Fibroblast of lung (primary cell): ENCODE data around the gene KLHL42. TPM values are rescaled to one million over a fixed set of nuclear protein-coding genes. Genes with fewer than 3 reads are reported as not detected.

Experiments
- DNase-seq, 2 donors: peaks; one replicate each; pipeline versions ENCODE4 v3.0.0 to v3.0.0-alpha.2; 2010; ENCODE audit warnings: low read depth in 2 of 2
- H2AFZ ChIP-seq: 2 replicates; pipeline ENCODE4 v1.5.1; 2012; ENCODE audit warnings: low read length, control low read depth, inconsistent platforms
- H3K27ac ChIP-seq: 2 replicates; pipeline ENCODE4 v1.5.1; 2011; ENCODE audit warnings: low read length, control low read depth; ENCODE audit not compliant: insufficient read depth
- H3K27me3 ChIP-seq: 2 replicates; pipeline ENCODE4 v1.5.1; 2011; ENCODE audit warnings: mild to moderate bottlenecking, low read length; ENCODE audit not compliant: control insufficient read depth, insufficient read depth
- H3K36me3 ChIP-seq: 2 replicates; pipeline ENCODE4 v1.5.1; 2011; ENCODE audit warnings: low read length; ENCODE audit not compliant: control insufficient read depth, insufficient read depth
- H3K4me1 ChIP-seq: 2 replicates; pipeline ENCODE4 v1.5.1; 2011; ENCODE audit warnings: low read length; ENCODE audit not compliant: control insufficient read depth, insufficient read depth; ENCODE audit errors: extremely low read depth
- H3K4me2 ChIP-seq: 2 replicates; pipeline ENCODE4 v1.5.1; 2011; ENCODE audit warnings: low read length, control low read depth; ENCODE audit not compliant: insufficient read depth; ENCODE audit errors: extremely low read depth
- H3K4me3 ChIP-seq, 4 experiments: fragments of 200-600 bp in 1 of 4; sonication (generic) in 1 of 4; replicated peaks in 1 of 4; 2 replicates each; pipeline ENCODE4 v1.5.1; 2011 to 2016; ENCODE audit warnings: low read length in 4 of 4, low read depth in 3 of 4, mild to moderate bottlenecking in 3 of 4, control low read depth in 2 of 4, inconsistent platforms in 1 of 4, mixed read lengths in 1 of 4; ENCODE audit not compliant: insufficient read depth in 1 of 4; ENCODE audit errors: control extremely low read depth in 1 of 4
- H3K79me2 ChIP-seq: 2 replicates; pipeline ENCODE4 v1.5.1; 2012; ENCODE audit warnings: mild to moderate bottlenecking, low read length, inconsistent platforms; ENCODE audit not compliant: control insufficient read depth, insufficient read depth
- H3K9ac ChIP-seq: 2 replicates; pipeline ENCODE4 v1.5.1; 2011; ENCODE audit warnings: mild to moderate bottlenecking, low read length, control low read depth; ENCODE audit not compliant: insufficient read depth
- H3K9me3 ChIP-seq: 2 replicates; pipeline ENCODE4 v1.5.1; 2012; ENCODE audit warnings: low read depth, low read length; ENCODE audit not compliant: control insufficient read depth, insufficient read depth
- H4K20me1 ChIP-seq: 2 replicates; pipeline ENCODE4 v1.5.1; 2011; ENCODE audit warnings: low read length; ENCODE audit not compliant: control insufficient read depth, insufficient read depth; ENCODE audit errors: extremely low read depth
- EZH2 ChIP-seq: IDR thresholded peaks from 2 replicates; pipeline ENCODE4 v1.5.1; 2012; ENCODE audit warnings: low read length, control low read depth, mild to moderate bottlenecking; ENCODE audit errors: missing control alignments
- polyA plus RNA-seq, 2 donors: library from polyadenylated mRNA; depleted of rRNA in 1 of 2; stranded (reverse) in 1 of 2; unstranded in 1 of 2; fragments of >200 nt; gene quantifications; 2 replicates each; pipeline ENCODE4 v1.2.1, GENCODE V29; 2011 to 2012; ENCODE audit warnings: missing spikeins in 1 of 2
- total RNA-seq: library from RNA; depleted of rRNA; stranded (reverse); fragments of >200 nt; gene quantifications from 2 replicates; pipeline ENCODE4 v1.2.1, GENCODE V29; 2014
- TF ChIP-seq, protein P1 (sequence below), 2 donors: IDR thresholded peaks in 1 of 2; conservative IDR thresholded peaks in 1 of 2; 1 replicate in 1 of 2; 2 replicates in 1 of 2; pipeline ENCODE4 v1.5.1; 2011 to 2012; ENCODE audit warnings: low read length in 2 of 2, control low read depth in 1 of 2, inconsistent platforms in 1 of 2, low read depth in 1 of 2, mild to moderate bottlenecking in 1 of 2

The KLHL42 gene
- total and polyA plus RNA-seq, 2 donors (not counting 1 experiment from before 2014, with no cell fraction given) = 16.6 to 25.3 TPM

DNA sequence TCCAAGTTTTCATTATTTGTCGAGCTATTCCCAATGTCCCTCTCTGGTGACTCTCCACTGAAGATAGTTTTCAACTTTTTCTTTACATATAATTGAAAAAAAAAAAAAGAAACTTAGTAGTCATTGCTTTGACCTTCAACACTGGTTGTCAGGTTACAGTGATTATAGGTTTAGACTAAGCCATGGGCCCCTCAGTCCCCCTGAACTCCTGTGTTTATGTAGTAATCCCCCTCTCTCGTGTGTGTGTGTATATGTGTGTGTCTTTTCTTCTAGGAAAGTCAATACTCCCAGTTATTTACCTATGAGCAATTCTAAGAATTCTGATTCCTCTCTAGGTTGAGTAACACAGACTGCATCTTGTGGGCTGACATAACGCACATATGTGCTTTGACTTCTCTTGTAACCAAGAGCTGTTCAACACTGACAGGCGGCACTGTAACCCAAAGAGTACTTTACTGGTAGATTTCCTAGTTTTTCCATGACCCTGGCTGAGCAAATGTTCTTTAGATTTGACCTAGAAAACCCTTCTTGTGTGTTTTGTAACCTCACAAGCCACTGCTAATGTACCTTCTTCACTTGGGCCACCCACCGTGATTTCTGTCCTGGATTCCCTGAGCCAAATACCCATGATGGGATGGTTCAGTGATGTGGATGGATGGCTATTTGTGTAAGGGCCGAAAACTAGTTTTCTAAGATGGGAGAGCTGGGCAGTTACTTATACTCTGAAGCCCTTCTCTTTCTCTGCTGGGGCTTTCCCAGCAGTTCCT is 15.0 kb downstream of the KLHL42 start:
- Histone ChIP-seq H2AFZ (no peak overlapping the region), H3K36me3 (peaks cover 17% of the 10 kb centered on the region)
- DNase-seq = no peak

DNA sequence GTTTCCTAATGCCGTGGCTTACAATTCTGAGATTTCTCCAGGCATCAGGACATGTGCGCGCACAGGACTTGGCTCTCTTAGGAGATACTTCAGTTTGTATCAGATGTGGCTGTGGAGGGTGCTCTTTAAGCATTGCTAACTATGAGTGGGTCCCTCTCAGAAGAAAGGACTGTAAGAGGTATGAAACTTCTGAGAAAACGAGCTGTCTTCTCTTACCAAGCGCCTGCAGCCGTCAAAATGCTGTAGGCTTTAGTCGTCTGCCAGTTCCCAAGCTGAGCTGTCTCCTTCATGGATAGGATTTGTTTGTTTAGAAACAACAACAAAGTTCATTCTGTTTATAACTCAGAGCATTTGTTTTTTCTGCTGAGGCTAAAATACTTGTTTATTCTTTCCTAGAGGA is 16.1 kb downstream of the KLHL42 start:
- TF ChIP-seq EZH2 = no peak
- TF ChIP-seq, protein P1, sequence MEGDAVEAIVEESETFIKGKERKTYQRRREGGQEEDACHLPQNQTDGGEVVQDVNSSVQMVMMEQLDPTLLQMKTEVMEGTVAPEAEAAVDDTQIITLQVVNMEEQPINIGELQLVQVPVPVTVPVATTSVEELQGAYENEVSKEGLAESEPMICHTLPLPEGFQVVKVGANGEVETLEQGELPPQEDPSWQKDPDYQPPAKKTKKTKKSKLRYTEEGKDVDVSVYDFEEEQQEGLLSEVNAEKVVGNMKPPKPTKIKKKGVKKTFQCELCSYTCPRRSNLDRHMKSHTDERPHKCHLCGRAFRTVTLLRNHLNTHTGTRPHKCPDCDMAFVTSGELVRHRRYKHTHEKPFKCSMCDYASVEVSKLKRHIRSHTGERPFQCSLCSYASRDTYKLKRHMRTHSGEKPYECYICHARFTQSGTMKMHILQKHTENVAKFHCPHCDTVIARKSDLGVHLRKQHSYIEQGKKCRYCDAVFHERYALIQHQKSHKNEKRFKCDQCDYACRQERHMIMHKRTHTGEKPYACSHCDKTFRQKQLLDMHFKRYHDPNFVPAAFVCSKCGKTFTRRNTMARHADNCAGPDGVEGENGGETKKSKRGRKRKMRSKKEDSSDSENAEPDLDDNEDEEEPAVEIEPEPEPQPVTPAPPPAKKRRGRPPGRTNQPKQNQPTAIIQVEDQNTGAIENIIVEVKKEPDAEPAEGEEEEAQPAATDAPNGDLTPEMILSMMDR (conservative IDR thresholded peaks at IDR 0.05 in 1 of 2, IDR thresholded peaks at IDR 0.05 in 1 of 2; ENCODE audit: low read depth in 1 of 2, low read length in 2 of 2) = no peak
- H3K27ac ChIP-seq = no peak overlapping the region
- no peaks in the 10 kb centered on the region for H4K20me1 ChIP-seq
- no peaks in the 10 kb centered on the region for H3K4me1 ChIP-seq
- H3K9me3 ChIP-seq = no peaks in the 10 kb centered on the region
- no peak overlapping the region for H2AFZ ChIP-seq
- no peak overlapping the region for H3K4me2 ChIP-seq
- no peaks in the 10 kb centered on the region for H3K27me3 ChIP-seq
- H3K9ac ChIP-seq = no peak overlapping the region
- peaks cover 1% of the 10 kb centered on the region for H3K79me2 ChIP-seq
- DNase-seq = no peak
- no peak overlapping the region for H3K4me3 ChIP-seq
- peaks cover 17% of the 10 kb centered on the region for H3K36me3 ChIP-seq

More for the DNA sequence above, 15.0 kb downstream of the KLHL42 start:
- peaks cover 7% of the 10 kb centered on the region for H3K79me2 ChIP-seq
- no peaks in the 10 kb centered on the region for H3K9me3 ChIP-seq
- no peak overlapping the region for H3K4me3 ChIP-seq
- H3K4me1 ChIP-seq = no peaks in the 10 kb centered on the region
- no peak overlapping the region for H3K9ac ChIP-seq
- no peaks in the 10 kb centered on the region for H3K27me3 ChIP-seq
- TF ChIP-seq EZH2 = no peak
- TF ChIP-seq, protein P1 (conservative IDR thresholded peaks at IDR 0.05 in 1 of 2, IDR thresholded peaks at IDR 0.05 in 1 of 2; ENCODE audit: low read depth in 1 of 2, low read length in 2 of 2) = no peak
- H4K20me1 ChIP-seq = no peaks in the 10 kb centered on the region
- H3K4me2 ChIP-seq = no peak overlapping the region
- no peak overlapping the region for H3K27ac ChIP-seq

DNA sequence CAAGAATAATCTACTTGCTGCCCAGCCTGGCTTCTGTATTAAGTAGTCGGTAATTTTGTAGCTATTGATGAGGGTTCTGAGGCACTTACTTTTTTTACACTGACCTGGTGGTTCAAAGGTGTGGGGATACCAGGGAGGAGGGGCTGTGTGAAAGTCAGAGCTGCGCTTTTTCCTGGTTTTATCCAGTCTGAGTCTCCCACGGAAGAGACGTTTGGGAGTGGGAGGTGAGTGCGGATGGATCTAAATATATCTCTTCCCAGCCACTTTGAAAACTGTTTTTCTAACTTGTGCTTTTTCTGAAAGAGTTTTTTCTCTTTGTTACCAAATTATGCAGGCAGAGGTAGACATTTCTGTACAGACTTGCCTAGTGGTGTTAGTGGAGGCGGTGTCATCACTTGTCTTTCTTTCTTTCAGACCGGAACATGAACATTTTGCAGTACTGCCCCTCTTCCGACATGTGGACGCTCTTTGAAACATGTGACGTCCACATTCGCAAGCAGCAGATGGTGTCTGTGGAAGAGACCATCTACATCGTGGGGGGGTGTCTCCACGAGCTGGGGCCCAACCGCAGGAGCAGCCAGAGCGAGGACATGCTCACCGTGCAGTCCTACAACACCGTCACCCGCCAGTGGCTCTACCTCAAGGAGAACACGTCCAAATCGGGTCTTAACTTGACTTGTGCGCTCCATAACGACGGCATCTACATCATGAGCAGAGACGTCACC is 17.4 kb downstream of the KLHL42 start:
- H2AFZ ChIP-seq = no peak overlapping the region
- H3K9me3 ChIP-seq = no peaks in the 10 kb centered on the region
- no peak for DNase-seq
- H4K20me1 ChIP-seq = no peaks in the 10 kb centered on the region
- no peak overlapping the region for H3K9ac ChIP-seq
- H3K4me2 ChIP-seq = no peak overlapping the region
- no peaks in the 10 kb centered on the region for H3K4me1 ChIP-seq
- no peaks in the 10 kb centered on the region for H3K79me2 ChIP-seq
- TF ChIP-seq, protein P1 (conservative IDR thresholded peaks at IDR 0.05 in 1 of 2, IDR thresholded peaks at IDR 0.05 in 1 of 2; ENCODE audit: low read depth in 1 of 2, low read length in 2 of 2) = no peak
- no peak for TF ChIP-seq EZH2
- H3K4me3 ChIP-seq = no peak overlapping the region
- no peak overlapping the region for H3K27ac ChIP-seq
- H3K36me3 ChIP-seq = peaks cover 14% of the 10 kb centered on the region
- H3K27me3 ChIP-seq = no peaks in the 10 kb centered on the region
